NCI-H187 (cell line): ENCODE data around the gene MAMSTR.
"Not testable (repeated sequence)": the region's sequence is repeated elsewhere in the genome, so short reads cannot be mapped to it uniquely, and the experiment has no call there.

Experiments used
- DNase-seq, 2 experiments: peaks; one replicate each; lab custom pipeline; 2025; lab: John Stamatoyannopoulos, UW

MAMSTR gene

DNA sequence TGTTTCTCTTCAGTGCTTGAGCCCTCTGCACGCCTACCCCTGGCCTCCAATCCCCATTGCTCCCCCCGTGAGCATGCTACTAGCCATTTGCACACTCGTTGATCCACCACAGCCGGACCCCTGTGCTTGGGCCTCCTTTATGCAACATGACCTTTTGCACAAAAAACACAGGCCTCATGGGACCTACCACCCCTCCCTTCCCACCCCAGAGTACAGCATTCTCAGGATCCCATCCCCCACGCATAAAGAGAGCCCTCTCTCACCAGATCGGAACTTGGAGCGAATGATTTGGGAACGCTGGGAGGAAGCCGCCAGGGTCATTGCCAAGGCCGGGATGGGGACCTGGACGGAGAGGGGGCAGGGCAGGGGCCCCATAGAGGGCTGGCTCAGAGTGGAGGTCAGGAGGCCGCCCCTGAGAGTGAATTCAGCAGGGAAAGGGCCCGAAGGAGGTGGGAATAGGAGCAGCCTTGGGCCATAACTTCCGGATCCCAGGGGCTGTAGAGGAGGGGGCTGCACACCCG, 754 bp downstream of the MAMSTR start:
- no peak for DNase-seq

DNA sequence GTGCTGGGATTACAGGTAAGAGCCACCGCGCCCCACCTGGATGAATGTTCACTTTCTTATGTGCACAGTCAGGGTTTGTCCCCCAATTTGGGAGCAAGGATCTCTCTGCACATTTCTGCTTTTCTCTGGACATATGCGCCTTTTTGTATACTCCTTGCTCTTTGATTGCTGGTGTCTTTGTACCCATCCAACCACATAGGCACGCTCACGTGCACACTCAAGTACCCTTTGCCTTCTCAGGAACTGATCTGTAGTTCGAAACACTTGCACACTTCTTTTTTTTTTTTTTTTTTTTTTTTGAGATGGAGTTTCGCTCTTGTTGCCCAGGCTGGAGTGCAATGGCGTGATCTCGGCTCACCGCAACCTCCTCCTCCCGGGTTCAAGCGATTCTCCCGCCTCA, 1.4 kb downstream of the MAMSTR start:
- DNase-seq = not testable (repeated sequence)

DNA sequence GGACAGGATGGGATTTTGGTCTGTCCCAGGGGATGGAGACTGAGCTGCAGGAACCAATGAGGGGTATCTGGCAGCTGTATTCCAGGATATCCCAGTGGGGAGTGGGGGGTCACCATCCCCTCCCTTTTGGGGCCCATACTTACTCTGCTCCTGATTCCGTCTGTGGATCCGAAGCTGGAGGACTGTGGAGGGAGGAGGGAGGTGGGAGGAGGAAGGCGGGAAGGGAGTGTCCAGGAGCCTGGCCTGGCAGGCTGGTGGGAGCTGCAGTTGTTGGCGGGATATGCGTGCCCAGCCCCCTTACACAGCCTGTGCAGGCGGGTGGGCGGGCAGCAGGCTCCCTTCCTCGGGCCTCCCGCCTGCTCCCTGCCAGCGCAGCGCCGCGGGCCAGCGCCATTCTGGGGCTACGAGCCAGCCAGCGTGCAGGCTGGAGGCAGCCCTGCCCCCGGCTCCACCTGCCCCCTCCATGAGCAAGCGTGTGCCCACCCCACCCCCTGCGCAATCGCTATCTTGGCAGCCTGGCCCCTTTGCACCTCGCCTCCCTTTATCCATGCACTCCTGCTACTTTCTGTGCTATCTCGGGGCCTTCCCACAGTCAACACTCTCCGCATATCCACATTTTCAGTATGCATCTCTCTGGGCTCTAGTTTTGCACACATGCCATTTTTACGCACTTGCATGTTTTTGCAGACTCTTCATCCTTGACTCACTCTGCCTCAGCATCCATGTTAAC, 2.8 kb downstream of the MAMSTR start:
- no peak for DNase-seq

DNA sequence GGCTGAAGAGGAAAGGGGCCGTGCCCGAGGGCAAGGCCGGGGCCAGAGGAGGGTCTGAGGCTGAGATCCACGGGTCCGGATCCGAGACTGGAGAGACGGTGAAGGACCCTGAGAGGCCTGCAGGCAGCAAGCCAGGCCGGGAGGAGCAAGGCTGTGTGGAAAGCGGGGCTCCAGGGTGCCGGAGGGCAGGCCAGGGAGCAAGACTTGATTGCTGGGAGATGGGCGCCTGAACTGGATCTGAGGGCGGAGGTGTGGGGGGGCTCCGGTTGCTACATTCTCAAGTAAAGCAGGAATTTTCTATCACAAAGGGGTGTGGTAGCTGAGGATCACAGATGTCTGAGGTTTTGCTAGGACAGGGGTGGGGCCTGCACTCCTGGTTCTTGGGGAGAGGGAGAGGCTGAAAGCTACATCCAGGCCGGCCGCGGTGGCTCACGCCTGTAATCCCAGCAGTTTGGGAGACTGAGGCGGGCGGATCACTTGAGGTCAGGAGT, 3.8 kb downstream of the MAMSTR start:
- no peak for DNase-seq

DNA sequence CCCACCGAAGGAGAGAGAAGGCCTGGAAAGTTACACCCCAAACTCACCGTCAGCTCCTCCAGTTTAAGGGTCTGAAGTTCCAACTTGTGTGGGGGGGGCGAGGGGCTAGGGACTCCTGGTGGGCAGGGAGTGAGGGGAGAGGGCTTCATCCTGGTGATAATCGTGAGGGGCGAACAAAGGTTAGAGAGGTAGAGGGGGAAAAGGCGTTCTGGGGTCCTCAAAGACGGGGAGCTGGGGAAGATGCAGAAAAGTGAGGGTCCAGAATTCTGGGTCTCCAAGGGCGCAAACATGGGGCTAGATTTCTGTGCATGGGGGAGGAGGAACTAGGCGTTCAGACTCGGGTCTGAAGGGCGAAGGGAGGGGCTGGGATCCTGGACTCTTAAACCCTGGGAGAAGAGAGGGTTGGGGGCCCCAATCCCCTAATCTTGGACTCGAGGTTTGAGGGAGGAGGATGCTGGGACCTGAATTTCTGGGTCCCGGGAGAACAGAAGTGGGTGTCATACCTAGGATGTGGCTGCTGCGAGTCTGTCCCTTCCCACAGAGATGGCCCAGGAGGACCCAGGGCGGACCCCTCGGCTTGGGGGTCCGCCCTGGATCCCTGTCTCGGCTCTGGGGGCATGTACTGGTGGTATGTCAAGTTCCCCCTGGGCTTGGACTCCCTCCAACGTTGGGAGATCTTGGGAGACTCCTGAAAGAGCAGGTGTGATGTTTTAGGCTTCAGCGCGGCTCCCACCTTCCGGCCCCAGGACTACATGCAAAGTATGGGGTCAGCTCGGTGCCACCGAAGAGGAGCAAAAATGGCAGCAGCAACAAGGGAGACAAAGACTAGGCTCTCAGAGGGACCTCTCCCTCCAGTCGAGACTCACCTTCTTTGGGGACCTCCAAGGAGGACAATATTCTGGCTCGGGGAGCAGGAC, 4.5 kb downstream of the MAMSTR start:
- DNase-seq = no peak

DNA sequence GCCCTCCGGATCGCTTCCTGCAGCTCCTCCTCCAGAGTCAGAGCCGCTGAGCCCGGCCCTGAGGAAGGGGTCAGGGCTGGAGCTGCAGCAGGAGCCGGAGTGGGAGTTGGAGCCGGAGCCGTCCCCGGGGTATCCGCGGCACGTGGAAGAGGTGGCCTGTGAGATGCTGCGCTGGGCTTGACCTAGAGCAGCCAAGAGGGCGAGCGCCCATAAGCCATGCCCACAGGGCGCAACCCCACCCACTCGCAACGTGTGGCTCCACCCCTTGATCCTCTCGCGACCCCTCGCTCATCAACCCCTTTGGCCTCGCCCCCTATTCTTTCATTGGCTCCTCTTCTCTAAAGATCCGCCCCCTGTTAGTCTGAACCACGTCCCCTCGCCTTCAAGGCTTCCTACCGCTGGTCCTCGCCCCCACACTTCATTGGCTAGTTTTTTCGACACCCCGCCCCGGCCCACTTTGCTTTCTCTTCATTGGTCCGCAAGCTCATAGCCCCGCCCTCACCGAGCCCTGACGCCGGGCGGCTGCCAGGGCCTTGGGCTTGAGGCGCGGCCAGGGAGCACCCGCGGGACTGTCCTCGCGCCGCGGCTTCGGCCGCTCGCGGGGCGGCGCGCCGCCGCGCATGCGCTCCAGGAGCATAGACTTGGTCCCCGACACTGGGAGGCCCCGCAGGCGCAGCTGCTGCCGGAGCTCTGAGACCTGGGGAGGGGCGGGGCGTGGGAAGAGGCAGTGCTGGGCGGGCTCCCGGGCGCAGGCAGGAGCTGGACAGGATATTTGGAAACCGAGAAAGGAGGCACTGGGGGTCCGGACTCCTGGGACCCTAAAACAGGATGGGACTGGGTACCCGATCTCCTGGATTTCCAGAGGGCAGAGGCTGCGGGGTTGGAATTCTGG, 5.4 kb downstream of the MAMSTR start:
- DNase-seq = peak; percentile 97 to 99

DNA sequence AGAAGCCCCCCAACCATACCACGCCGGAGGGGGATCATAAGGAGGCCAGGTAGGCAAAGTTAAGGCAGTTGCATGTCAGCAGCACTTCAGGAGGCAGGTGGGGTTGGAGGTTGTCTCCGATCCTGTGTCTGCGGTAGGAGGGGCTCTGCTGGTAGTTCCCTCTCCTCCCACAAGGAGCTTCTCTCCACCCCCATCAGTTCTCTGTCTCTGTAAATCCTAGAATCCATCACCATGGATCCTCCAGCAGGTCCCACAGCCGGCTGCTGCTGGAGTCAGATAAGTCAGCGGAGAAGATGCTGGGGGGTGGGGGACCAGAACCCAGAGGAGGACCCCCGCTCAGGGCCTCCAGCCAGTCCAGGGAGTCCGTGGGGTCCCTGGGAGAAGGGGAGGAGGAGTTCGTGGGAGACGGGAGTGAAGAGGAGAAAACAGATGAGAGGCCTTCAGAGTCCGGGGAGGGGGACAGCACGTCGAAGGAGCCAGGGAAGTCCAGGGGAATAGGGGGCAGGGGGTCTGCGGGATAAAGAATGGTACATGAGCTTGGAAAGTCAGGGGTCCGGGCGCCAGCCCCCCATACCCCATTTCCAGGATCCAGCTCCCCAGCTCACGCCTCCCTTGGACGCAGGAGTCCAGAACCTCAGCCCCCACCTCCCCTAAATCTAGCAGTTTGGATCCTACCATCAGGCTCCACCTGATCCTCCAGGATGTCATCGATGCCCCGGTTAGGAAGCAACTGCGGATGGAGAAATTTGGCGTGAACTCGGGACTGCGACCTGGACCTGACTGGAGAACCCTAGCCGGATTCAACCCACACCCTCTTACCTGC, 6.3 kb downstream of the MAMSTR start:
- DNase-seq = no peak

DNA sequence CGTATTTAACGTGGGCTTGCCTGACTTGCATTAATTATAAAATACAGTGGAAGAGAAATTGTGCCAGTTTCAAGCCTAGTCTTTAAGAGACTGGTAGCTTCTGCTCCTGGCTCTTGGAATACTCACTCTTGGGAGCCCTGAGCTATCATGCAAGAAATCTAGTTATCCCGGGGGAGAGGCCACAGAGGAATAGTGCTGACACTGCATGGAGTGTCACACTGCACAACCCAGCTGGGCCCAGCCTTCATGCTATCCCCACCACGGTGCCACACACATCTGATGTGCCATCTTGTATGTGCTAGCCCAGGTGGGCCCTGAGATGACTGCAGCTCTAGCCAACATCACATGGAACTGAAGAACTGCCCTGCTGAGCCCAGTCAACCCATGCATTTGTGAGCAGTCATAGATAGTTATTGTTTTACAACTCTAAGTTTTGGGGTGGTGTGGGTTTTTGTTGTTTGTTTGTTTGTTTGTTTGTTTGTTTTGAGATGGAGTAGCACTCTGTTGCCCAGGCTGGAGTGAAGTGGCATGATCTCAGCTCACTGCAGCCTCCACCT, 8.3 kb downstream of the MAMSTR start:
- DNase-seq = no peak

DNA sequence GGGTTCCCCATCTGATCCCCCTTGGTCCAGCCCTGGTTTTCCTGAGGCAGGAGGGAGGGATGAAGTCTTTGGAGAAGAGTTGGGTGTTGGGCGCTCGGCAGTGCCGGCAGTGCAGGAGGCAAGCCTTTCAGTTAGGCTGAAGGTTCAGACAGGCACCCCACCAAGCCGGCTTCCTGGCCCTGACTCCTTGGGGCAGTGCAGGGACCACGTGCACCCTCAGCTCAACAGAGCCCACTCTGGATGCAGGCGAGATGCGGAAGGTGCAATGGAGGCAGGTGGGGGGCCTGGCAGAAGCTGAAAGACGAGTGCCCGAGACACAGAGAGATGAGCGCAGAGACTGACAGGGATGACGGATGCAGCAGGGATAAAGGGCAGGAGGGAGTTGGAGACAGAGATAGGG, 11.1 kb downstream of the MAMSTR start:
- DNase-seq = no peak

DNA sequence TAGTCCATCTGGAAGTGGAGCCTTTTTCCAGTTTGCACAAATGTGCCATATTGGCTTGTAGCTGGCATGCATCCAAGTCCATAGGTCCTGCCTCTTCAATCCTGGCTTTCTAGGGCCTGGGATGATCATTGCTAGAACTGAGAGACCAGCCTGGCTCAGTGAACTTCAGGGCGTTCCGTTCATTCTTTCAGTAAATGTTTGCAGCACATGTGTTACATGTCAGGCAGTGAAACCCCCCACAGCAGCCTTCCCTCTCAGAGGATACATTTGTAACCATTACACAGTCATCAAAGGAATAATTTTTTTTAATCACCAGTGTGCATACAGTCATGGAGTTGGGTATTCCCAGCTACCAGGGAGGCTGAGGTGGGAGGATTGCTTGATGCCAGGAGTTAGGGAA, 14.1 kb downstream of the MAMSTR start:
- no peak for DNase-seq

DNA sequence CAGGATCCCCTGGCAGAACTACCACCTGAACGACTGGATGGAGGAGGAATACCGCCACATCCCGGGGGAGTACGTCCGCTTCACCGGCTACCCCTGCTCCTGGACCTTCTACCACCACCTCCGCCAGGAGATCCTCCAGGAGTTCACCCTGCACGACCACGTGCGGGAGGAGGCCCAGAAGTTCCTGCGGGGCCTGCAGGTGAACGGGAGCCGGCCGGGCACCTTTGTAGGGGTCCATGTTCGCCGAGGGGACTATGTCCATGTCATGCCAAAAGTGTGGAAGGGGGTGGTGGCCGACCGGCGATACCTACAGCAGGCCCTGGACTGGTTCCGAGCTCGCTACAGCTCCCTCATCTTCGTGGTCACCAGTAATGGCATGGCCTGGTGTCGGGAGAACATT, 16.2 kb downstream of the MAMSTR start:
- DNase-seq = no peak

DNA sequence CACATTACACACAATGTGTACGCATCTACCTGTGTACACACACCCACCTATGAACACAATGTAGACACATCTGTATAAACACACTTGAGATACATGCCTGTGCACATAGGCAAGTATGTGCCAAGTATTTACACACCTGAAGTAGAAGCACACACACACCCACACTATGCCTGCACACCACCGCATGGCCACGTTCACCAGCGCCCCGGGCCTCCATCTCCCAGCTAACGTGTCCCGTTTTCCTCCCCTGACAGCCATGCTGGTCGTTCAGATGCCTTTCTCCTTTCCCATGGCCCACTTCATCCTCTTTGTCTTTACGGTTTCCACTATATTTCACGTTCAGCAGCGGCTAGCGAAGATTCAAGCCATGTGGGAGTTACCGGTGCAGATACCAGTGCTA, 16.8 kb downstream of the MAMSTR start:
- DNase-seq = no peak

DNA sequence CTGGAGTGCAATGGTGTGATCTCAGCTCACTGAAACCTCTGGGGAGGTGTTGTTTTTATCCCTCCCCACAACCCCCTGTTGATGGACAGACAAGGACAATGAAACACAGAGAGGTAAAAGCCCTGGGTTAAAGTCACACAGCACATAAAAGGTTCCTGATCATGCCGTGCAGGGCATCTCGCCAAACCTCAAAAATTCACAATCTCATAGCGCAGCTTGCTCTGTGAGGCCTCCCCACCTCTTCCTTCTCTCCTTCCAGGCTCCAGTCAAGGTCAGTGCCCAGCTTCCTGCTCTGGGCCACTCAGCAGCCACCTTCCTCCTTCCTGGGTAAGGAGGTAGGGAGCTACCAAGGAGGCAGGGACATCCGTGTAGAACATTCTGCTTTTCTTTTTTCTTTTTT, 21.5 kb downstream of the MAMSTR start:
- DNase-seq = no peak

DNA sequence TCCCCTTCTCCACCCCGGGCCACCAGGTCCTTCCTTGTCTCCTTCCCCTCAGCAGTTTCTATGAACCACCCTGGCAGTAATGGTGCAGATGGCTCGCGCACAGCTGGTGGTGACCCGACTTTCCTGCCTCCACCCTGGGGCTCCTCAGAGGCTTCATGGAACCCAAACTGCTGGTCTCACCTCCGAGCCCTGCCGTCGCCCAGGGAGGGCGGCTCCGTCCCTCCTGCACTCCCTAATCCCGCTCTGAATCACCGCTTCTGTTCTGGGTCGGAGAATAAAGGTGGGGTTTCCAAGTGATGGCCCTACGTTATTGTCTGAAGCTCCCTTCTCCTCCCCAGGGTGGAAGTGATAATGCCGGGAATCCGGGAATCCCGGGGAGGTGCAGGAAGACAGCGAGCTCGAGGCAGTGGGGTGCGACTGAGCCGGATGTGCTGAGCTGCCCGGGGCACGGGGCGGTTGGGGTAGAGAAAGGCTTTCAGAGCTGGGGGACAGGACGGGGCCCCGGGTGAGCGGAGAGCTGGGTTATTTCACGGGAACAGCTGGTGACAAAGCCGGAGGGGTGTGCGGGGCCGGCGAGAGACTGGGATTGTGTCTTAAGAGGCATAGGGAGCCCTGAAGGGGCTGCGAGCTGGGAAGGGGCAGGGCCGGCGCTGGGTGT, 23.0 kb downstream of the MAMSTR start:
- no peak for DNase-seq

DNA sequence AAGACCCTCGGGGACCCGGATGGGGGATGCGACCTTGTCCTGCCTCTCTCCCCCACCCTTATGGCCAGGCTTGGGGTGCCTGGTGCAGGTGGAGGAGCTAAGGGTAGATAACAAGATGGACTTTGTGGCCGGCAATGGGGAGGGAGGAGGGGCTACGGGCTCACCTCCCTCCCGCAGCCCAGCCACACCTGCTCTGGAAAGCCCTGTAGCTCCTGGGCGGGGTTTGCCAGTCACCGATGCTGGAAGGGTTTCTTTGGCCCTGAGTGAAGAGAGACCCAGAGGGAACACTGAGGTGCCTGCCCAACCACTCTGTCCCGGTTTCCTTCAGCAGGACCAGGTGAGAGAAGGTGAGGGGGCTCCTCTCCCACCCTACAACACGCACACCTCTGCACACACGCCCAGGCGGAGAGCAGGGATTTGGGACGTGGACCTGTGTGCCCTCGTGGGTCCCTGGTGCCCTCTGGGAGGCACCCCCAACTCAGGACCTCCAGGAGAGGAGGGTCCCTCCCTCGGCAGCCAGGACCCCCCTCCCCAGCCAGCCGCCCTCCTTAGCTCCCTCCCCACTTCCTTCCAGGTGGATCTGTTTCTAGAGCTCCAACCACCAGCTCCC, 23.7 kb downstream of the MAMSTR start, which contains the start of gene FUT2:
Gene FUT2, plus strand, starts transcription at position 229 of the 610 bp plus-strand sequence. CDS start 6,986 bp downstream, outside the sequence.
- DNase-seq = peak; percentile 34 to 54

DNA sequence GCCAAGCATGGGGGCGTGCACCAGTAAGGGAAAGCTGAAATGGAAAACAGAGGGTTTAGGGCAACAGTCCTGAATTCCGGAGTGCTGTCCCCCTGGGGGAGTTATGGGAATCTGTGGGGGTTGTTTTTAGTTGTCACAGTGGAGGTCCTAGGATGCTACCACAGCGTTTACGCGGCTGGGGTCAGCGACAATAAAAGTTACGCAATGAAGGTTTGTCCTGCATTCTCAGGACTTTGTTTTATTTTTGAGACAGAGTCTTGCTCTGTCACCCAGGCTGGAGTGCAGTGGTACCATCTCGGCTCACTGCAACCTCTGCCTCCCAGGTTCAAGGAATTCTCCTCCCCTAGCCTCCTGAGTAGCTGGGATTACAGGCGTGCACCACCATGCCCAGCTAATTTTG, 25.9 kb downstream of the MAMSTR start:
- DNase-seq = not testable (repeated sequence)

DNA sequence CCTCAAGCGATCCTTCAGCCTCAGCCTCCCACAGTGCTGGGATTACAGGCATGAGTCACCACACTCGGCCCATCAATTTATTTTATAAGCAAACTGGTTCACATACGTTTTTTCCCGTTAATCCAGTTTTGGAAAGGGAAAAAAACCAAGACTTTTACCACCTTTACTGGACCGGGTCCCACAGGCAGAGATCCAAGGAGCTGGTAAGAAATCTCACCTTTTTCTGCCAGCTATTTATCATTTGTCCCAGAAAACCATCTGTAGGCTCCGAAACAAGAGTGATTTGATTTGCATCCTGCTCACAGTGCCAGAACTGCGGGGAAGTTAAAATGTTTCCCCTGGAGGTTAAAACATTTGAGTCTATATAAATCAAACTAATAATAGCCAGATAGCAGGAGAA, 30.1 kb downstream of the MAMSTR start:
- no peak for DNase-seq

DNA sequence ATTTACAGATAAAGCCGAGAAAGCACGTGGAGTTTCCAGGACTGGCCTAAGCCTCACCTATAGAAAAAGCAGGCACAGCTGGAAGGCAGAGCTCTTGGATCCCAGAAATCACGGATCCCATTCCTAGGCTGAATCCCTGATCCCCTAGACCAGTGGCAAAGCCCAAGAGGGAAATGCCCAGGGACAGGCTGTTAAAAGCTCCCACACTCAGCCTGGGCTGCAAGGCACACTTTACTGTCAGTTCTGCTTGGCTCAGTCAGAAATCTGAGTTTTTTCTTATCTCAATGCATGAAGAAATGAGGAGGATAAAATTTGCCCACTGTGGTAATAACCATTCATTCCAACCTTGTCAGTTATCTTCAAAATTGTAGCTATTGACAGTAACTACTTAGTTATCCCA, 31.7 kb downstream of the MAMSTR start:
- no peak for DNase-seq

DNA sequence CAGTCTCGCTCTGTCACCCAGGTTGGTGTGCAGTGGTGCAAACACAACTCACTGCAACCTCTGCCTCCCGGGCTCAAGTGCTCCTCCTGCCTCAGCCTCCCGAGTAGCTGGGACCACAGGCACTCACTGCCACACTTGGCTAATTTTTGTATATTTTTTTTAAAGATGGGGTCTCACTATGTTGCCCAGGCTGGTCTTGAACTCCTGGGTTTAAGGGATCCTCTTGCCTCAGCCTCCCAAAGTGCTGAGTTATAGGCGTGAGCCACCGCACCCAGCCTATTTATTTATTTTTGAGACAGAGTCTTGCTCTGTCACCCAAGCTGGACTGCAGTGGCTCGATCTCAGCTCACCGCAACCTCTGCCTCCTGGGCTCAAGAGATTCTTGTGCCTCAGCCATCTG, 32.9 kb downstream of the MAMSTR start:
- not testable (repeated sequence) for DNase-seq

DNA sequence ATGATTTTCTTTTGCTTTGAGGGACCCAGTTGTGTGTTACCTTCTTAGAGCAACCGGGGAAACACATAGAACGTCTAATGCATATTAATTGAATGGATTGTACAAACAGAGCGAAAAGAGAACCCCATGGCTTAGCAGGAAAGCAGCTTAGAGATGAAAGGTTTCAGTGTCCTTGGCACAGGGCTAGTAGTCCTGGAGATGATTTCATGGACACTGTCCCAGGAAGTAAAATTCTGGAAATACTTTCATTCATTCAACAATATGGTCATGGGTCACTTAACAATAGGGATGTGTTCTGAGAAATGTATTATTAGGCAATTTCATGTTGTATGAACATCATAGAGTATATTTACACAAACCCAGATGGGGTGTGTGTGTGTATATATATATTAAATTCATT, 33.4 kb downstream of the MAMSTR start:
- DNase-seq = no peak
